GM18519 (cell line): ENCODE data around the gene ACAT1.
A peak's percentile ranks its signal among the peaks of the same experiment; 100 is the strongest.
"Not testable (repeated sequence)": the region's sequence is repeated elsewhere in the genome, so short reads cannot be mapped to it uniquely, and the experiment has no call there.

Experiments used
- ATAC-seq: cut with Tn5 transposase; IDR thresholded peaks from one replicate; pipeline ENCODE4 v1.9.1; 2021; ENCODE audit warnings: mild to moderate bottlenecking, moderate library complexity; ENCODE audit not compliant: unreplicated experiment, low FRiP score

The ACAT1 gene

DNA sequence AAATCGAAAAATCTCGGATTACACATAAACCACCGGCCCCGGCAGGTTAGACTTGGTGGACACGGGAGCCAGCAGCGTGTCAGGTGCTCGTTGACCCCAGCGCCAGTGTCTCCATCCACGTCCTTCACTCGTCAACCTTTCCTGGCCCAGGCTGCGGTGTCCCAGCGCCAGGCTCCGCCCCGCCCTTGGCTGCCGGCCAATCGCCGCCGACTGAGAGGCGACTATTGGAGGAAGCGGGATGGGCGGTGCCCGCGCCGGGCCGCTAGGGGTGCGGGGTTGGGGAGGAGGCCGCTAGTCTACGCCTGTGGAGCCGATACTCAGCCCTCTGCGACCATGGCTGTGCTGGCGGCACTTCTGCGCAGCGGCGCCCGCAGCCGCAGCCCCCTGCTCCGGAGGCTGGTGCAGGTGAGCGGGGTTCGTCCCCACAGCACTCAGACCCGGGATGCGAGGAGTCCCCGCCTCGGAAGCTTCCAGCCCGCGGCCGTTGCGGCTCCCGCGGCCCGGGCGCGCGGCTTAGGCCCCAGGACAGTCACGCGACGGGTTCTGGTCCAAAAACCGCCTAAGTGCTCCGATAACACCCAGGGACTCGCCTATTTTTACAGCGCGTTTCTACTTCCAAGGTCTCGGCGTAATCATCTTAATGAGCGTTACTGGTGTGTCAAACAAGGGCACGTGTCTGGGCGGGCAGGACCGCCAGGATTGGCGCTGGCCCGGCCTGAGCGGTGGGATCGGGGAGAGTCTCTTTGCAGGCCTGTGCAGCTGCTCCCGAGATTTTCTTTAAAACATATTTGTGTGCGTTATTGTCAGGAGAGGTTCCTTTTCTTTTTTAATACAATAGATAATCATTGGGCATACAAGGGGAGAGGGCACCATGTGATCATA lies at the start of gene ACAT1:
Gene ACAT1 (plus strand): TSS at position 294 of the 882 bp plus-strand sequence. CDS start 40 bp downstream, at position 334.
- ATAC-seq, result peak; percentile 93

DNA sequence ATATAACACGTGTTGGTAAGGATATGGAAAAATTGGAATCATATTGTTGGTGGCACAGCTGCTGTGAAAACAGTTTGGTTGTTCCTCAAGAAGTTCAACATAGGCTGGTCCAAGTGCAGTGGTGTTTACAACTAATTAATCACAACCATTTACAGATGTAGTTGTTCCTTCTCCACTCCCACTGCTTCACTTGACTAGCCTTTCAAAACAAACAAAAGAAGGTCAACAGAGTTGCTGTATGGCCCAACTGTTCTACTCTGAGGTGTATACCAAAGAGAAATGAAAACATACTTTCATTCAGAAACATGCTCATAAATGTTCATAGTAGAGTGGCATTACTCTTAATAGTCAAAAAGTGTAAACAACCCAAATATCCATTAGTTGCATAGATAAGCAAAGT lies 36.6 kb upstream of the ACAT1 start:
- ATAC-seq, result no peak

GRCh38 chr11:108085672-108086071 lies 35.7 kb upstream of the ACAT1 start:
- ATAC-seq, result no peak

DNA sequence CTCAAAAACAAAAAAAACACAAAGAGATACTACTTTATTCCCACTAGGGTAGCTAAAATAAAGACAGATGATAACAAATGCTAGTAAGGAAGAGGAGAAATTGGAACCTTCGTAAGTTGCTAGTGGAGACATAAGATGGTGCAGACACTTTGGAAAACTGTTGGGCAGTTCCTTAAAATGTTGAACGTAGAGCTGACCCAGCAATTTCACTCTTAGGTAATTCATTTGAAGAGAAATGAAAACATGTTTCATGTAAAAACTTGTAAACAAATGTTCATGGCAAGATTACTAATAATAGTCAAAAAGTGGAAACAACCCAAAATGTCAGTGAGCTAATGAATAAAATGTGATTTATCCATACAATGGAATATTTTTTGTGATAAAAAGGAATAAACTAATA lies 29.2 kb upstream of the ACAT1 start:
- ATAC-seq, result no peak

GRCh38 chr11:108093128-108093904 lies 28.1 kb upstream of the ACAT1 start:
- no peak for ATAC-seq

DNA sequence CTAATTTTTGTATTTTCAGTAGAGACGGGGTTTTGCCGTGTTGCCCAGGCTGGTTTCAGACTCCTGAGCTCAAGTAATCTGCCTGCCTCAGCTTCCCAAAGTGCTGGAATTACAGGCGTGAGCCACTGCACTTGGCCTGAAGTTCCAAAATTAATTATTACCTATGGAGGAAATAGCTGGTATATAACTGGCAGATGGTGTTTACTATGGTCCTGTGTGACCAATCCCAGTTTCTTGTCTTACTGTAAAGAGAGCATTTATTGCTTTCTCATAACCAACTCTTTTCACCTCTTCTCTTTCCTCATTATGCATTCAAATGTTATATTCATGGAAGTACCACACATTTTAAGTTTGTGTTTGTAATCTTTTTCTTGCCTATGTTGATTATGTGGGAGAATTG lies 24.2 kb upstream of the ACAT1 start:
- no peak for ATAC-seq

GRCh38 chr11:108101090-108101775 lies 20.1 kb upstream of the ACAT1 start:
- no peak for ATAC-seq

DNA sequence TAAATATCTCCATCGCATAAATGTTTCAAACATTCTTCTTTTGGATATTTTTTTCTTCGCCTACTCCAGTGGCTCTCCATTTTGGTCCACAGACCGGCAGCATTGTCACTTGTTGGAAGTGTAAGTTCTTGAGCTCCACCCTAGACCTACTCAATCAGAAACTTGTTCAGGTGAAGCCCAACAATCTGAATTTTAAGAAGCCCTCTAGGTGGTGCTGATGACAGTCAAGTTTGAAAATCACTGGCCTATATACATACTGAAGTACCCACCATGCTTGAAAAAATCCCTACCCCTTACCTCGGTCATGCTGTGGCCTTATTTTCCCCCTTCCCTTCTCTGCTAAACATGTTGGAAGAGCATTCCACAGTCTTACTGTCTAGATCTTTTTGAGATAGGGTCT lies 10.2 kb upstream of the ACAT1 start:
- ATAC-seq, result no peak

DNA sequence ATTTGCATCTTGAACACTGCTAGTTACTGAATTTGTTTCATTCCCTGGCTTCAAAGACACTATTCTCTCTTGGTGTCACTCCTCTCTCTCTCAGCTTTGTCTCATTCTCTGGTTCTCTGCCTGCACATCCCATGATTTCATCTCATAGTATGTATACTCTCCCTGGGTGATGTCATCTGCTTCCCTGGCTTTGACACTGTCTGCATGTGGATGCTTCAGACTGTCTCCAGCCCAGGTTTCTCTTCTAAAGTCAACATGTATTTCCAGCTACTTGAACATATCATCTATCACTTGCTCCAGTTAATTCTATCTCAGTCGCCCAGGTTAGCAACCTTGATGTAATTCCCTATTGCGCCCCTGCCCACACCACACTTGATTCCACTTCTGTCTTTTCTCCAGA lies 9.3 kb upstream of the ACAT1 start:
- ATAC-seq, result no peak

DNA sequence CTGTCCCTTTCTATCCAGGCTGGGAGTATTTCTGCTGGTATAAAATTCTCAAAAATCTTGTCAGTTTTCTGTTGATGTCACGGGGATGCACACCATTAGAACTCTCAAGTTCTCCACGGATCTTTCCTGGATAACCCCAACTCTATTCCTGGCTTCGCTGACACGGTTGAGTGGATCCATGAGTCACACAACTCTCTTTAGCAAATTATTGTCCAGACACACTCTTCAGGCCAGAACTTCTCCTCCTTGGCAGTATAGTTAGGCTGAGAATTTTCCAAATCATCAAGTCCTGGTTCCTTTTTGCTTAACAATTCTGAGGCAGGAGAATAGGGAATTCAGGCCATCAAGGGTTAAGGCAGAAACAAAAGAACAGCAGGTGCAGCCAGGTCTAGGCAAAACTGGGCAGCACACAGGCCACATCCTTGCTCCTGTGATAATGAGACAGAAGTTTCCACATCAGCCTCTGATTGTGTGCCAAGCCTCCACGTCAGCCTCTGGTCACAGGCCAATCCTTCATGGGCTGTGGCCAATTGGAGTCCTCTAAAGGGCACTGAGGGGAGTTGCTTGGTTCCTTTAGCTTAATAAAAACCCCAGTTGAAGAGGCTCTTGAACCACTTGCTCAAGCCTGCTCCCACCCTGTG lies 5.7 kb upstream of the ACAT1 start:
- no peak for ATAC-seq

DNA sequence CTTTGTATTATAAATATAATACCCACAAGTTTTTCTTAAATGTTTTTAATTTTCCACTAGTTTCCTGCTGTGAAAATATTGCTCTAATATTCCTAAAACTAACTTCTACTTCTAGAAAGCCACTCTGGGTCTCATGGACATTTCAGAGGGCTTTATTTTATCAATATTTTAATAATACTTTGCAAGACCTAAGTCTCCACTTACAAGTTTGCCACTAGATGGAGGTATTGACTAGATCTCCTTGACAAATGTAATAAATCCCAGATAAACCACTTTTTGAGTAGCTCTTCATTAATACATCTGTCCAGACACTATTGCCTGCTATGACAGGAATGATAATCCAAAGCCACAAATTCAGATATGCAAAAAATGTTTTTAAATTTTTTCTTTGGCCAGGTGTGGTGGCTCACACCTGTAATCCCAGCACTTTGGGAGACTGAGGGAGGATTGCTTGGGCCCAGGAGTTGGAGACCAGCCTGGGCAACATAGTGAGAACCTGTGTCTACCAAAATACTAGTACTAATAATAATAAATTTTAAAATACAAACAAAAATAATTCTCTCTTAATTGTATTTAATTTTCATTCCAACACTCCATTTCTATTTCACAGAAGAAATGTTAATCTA lies 3.5 kb upstream of the ACAT1 start:
- ATAC-seq, result no peak

DNA sequence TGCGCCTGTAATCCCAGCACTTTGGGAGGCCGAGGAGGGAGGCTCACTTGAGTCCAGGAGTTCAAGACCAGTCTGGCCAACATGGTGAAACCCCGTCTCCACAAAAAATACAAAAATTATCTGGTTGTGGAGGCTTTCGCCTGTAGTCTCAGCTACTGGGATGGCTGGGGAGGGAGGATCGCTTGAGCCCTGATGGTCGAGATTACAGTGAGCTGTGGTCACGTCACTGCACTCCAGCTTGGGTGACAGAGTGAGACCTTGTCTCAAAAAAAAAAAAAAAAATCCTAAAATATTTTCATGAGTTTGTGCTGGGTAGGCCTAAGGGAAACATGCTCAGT lies 462 bp upstream of the ACAT1 start:
- not testable (repeated sequence) for ATAC-seq

DNA sequence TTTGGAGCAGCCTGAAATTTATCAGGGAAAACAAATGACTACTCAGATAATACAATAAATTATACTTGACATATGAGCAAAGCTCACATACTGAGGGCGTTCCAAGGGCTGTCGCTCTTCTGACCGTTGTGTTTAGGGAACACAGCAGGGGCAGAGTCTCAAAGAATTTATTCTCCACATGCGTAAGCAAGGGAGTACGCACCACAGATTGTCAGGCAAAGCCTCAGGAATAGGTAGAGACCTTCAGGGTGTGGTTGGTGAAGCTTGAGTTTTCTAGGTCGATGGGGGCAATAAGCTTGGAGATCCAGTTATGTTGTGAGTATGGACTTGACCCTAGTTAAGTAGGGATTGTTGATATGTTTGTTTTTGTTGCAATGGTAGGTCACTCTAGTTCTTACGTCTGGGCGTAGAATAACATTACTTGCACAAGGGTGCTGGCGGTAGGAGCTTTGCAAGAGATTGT lies 830 bp downstream of the ACAT1 start:
- ATAC-seq, result no peak

DNA sequence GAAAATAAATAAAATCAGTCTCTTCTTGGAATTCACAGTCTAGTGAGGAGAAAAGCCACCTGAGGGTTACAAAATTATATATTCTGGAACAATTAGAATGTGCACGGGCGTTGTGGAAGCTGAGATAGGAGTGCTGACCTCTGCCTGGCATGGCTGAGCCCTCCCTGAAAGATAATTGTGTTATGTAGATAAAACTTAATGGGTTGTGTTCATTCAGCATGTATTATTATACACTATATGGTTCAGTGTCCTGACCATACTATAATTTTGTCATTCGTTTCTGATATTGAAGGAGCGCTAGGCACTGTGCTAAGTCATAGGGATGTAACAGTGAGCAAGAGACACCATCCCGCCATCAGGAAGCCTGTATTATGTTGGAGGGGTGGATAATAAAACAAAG lies 3.7 kb downstream of the ACAT1 start:
- ATAC-seq, result no peak

- ATAC-seq, result no peak
Measured at GRCh38 chr11:108128772-108129171, 7.4 kb downstream of the ACAT1 start.

- ATAC-seq, result no peak
Measured at GRCh38 chr11:108131993-108132392, 10.6 kb downstream of the ACAT1 start.

DNA sequence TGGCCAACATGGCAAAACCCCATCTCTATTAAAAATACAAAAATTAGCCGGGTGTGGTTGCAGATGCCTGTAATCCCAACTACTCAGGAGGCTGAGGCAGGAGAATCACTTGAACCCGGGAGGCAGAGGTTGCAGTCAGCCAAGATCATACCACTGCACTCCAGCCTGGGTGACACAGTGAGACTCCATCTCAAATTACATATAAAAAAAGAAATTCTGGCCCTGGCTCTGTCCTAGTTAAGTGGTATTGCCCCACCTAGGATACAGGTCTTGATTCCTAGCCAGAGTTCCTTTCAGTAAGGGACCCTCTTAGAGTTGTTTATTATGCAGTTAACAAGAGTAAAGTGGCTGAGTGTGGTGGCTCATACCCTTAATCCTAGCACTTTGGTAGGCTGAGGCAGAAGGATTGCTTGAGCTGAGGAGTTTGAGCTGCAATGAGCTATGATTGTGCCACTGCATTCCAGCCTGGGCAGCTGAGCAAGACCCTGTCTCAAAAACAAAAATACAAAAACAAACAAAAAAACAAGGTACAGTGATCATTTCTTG lies 11.7 kb downstream of the ACAT1 start:
- not testable (repeated sequence) for ATAC-seq

GRCh38 chr11:108135845-108136544 lies 14.6 kb downstream of the ACAT1 start:
- ATAC-seq, result peak; percentile 52

- no peak for ATAC-seq
Measured at GRCh38 chr11:108137212-108137611, 15.8 kb downstream of the ACAT1 start.
